Muscle of back (tissue), 11 donors: ENCODE measurements around the gene CIAO3. TPM values are rescaled to one million over a fixed set of nuclear protein-coding genes. Genes with fewer than 3 reads are reported as not detected.
"Not testable (repeated sequence)": the region's sequence is repeated elsewhere in the genome, so short reads cannot be mapped to it uniquely, and the experiment has no call there.

Experiments used
- DNase-seq, 3 donors: peaks; one replicate each; pipeline versions ENCODE4 v3.0.0 to v3.0.0-alpha.2; 2013
- polyA plus RNA-seq, 10 donors: library from polyadenylated mRNA; unstranded; fragments of 120-200 nt; gene quantifications; one replicate each; pipeline ENCODE4 v1.2.1, GENCODE V29; 2013; ENCODE audit not compliant: insufficient read length in 10 of 10

The CIAO3 gene
- polyA plus RNA-seq, 10 donors, result 11.4 to 17.5 (median 15.0) TPM

GRCh38 chr16:776824-777223 is 36.0 kb upstream of the CIAO3 start:
- no peak for DNase-seq

GRCh38 chr16:776298-776697 is 35.5 kb upstream of the CIAO3 start:
- not testable (repeated sequence) for DNase-seq

GRCh38 chr16:775236-775796 is 34.5 kb upstream of the CIAO3 start:
- no peak for DNase-seq

DNA sequence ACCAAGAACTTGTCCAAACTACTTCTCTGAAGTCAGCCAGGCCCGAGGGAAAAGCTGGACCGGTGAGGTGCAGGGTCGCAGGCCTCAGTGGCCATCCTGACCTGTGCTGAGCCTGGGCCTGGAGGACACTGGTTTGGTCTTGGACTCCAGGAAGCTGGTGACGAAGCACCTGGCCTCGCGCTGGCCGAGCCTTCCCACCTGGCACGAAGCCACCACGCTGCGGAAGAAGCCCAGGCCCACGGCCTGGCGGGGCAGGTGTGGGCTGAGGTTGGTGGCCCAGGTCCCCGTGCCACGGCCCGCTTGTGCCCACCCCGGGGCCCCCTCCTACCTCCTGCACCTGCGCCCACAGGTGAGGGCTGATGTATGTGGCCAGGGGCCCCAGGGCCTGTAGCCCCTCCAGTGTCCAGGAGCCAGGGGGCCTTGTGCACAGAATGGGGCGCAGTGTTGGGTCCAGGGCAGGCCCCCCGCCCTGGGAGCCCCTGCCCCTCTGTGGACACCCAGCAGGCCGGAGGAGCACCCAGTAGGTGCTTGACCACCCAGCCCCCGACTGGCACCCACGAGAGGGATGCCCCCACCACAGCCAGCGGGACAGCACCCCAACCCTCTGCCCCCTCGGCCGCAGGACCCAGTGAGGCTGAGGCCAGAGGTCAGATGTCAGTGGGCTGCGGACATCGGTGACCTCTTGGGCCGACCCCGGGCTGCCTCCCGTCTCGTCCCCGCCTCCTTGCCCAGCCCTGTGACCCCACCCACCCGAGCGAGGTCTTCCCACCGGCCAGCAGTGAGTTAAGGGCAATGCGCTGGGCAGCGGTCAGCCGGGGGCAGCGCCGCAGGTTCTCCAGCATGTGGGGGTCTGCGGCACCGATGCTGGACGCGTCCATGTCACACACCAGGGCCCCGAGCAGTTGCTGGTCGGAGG is 33.5 kb upstream of the CIAO3 start:
- no peak for DNase-seq

GRCh38 chr16:772959-773358 is 32.2 kb upstream of the CIAO3 start:
- no peak for DNase-seq

DNA sequence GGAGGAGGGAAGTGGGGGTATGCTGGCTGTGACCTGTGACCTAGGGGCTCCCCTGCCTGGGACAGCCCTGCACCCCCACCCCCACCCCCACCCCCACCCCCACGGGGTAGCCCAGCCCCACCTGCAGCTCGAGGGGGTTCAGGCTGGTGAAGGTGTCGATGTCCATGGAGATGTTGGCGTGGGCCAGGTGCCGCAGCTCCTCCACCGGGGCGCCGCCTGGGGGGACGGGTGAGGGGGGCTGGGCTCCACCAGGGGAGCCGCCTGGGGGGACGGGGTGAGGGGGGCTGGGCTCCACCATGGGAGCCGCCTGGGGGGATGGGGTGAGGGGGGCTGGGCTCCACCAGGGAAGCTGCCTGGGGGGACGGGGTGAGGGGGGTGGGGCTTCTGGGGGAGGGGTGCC is 29.6 kb upstream of the CIAO3 start:
- no peak for DNase-seq

GRCh38 chr16:769934-770333 is 29.1 kb upstream of the CIAO3 start:
- no peak for DNase-seq

GRCh38 chr16:769184-769784 is 28.5 kb upstream of the CIAO3 start:
- DNase-seq, result no peak

DNA sequence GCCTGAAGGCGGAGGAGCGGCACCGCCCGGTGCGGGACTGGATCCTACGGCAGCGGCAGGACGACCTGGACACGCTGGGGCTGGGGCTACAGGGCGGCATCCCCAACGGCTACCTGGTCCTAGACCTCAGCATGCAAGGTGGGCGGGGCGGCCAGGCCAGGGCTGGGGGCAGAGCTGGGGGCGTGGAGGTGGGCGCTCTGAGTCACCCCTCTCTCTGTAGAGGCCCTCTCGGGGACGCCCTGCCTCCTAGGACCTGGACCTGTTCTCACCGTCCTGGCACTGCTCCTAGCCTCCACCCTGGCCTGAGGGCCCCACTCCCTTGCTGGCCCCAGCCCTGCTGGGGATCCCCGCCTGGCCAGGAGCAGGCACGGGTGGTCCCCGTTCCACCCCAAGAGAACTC is 27.6 kb upstream of the CIAO3 start:
- no peak for DNase-seq

GRCh38 chr16:767743-768235 is 27.0 kb upstream of the CIAO3 start:
- no peak for DNase-seq

DNA sequence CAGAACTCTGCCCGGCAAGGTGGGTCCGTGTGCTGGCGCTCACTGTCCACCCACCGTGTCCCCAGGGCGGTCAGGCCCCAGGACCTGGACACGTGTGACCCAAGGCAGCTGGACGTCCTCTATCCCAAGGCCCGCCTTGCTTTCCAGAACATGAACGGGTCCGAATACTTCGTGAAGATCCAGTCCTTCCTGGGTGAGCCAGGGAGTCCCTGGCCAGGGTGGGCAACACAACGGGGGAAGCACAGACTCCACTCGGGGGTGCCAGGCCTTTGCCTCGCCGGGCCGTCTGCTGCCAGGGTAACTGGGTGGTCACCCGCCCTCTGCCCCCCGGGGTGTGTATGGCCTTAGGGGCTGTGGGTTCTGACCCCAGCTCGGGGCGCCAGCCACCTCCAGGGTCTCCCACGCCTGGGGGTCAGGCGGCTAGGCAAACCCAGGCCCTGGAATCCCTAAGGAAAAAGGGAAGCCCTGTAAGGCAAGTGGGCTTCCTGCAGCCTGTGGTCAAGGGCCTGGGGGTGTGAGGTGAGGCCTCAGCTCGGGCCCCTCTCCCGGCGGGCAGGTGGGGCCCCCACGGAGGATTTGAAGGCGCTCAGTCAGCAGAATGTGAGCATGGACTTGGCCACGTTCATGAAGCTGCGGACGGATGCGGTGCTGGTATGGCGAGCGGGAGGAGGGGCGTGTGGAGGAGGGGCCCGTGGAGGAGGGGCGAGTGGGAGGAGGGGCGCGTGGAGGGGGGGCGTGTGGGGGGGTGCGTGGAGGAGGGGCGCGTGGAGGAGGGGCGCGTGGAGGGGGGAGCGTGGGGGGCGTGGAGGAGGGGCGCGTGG is 26.2 kb upstream of the CIAO3 start:
- DNase-seq, result no peak

GRCh38 chr16:766008-766819 is 25.4 kb upstream of the CIAO3 start:
- DNase-seq, result no peak

GRCh38 chr16:765488-765865 is 24.7 kb upstream of the CIAO3 start:
- DNase-seq, result no peak

- DNase-seq, result no peak
Measured at GRCh38 chr16:764848-765487, 24.2 kb upstream of the CIAO3 start.

- no peak for DNase-seq
Measured at GRCh38 chr16:764184-764750, 23.5 kb upstream of the CIAO3 start.

DNA sequence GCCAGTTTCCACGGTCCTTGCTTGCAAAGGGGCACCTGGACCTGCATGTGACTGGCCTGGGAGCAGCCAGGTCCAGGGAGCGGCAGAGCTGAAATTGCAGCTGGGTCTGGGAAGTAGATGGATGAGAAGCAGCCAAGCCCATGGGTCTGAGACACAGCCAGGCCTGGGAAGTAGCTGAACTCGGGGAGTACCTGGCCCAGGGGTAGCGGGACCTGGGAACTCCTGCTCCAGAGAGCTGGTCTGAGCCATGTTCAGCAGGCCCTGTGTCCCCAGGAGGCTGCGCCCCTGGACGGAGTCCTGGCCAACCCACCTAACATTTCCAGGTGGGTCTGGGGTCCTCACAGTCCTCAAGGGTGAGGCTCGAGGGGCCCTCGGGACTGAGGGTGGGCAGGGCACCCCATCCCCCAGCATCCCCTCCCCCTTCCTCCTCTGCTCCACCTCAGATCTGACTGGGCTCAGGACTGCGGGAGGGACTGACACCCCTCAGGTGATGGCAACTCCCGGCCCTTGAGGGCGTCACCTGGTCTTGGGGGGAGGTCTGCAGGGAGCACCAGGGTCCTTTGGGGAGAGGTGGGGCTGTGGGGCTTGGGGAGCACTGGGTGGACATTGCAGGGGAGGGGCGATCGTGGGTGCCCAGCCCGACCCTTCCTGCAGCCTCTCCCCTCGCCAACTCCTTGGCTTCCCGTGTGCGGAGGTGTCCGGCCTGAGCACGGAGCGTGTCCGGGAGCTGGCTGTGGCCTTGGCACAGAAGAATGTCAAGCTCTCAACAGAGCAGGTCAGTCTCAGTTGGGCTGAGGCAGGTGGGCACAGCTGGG is 22.8 kb upstream of the CIAO3 start:
- no peak for DNase-seq

DNA sequence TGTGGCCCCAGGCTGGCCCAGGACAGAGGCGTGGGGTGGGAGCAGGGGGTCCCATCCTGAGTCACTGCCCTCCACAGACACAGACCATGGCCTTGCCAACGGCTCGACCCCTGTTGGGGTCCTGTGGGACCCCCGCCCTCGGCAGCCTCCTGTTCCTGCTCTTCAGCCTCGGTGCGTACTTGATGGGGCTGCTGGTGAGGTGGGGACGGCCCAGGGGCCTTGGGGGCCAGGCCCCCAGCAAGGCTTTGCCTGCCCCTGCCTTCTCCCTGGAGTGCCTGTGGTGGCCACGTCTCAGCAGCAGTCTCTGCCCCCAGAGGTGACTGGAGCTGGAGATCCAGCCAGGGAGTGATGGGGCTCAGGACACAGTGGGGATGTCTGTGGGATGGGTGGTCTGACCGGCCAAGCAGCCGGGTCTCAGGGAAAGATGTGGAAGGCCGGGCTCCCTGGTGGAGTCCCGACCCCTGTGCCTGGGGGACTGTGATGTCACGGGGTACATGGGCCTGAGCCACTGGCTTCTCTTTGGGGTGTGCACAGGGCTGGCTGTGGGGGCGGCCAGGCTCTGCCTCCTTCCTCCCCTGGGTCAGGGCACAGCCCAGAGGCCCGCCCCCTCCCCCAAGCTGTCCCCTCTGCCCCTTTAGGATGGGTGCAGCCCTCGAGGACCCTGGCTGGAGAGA is 21.9 kb upstream of the CIAO3 start:
- DNase-seq, result no peak

DNA sequence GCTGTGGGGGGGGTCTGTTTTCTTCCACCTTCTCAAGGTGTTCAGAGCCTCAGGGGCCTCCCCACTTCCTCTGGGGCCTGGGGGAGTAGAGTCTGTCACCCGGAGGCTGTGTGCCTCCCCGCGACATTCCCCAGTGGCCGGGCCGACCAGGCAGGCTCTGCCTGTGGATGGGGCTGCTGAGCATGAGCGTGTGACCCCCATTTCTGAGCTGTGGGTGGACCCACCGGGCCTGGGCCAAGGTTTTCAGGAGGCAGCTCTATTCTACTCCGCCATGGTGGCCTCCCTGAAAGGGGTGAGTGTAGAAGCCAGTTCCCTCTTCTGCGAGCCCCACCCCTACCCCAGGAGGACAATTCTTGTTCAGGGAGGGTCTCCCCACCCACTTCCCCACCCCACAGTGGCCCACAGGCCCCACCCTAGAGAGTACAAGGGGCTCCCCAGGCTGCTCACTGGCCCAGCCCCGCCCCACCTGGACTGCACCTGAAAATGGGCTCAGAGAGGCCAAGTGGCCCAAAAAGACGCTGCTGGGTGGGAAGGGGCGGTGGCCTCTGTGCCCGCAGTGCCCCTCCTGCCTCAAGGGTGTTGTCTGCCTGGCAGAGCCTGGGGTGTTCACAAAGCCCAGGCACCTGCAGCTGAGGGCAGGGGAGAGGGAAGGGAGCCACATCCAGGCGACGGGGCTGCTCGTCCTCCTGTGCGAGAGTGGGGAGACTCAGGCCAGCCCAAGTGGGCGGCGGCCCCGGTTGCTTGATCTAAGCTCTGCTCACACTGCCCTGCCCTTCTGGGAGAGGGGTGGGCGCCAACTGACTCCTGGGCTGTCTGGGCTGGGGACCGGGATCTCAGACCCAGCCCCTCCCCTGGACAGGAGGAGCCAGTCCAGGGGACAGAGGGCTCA is 21.1 kb upstream of the CIAO3 start:
- no peak for DNase-seq
